ENCODE results near the gene CPSF3.

- TF ChIP-seq MAX (IDR thresholded peaks at IDR 0.05) (no peak), YY1 (IDR thresholded peaks at IDR 0.05; ENCODE audit: low read depth) (no peak), ZBTB7A (IDR thresholded peaks at IDR 0.05; ENCODE audit: low read depth) (no peak), TEAD4 (IDR thresholded peaks at IDR 0.05) (no peak), RAD21 (IDR thresholded peaks at IDR 0.05; ENCODE audit: low read depth) (no peak), EGR1 (IDR thresholded peaks at IDR 0.05) (no peak), CEBPB (IDR thresholded peaks at IDR 0.05) (no peak), REST (IDR thresholded peaks at IDR 0.05; ENCODE audit: low read depth) (no peak), USF1 (IDR thresholded peaks at IDR 0.05) (no peak), EP300 (IDR thresholded peaks at IDR 0.05; ENCODE audit: borderline replicate concordance) (no peak), TAF1 (IDR thresholded peaks at IDR 0.05; ENCODE audit: low read depth) (no peak), FOXM1 (IDR thresholded peaks at IDR 0.05; ENCODE audit: borderline replicate concordance, low read depth) (no peak)
Measured at GRCh38 chr2:9410108-9410507, 13.3 kb upstream of the CPSF3 start.

Data from Ishikawa (cell line).